ENCODE measurements around the gene EXPH5.

DNA sequence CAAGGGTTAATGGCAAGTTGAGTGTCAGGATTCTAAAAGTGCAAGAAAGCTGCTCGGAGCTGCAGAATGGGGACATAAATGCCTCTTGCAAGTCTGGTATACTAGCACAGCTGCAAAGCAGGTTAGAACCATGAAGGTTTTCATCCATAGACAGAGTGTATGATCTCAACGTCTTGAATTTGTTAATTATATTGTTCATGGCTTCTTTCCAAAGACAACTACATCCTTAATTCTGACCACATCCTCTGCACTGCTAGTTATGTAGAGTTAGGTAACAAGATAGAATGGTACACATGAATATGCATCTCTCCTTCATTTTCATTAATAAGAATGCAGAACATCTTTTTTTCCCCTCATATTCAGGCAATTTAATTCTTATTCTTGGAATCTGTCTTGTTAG is 34.2 kb downstream of the EXPH5 start:
- TF ChIP-seq POLR2A (IDR thresholded peaks at IDR 0.05; ENCODE audit: extremely low read depth, insufficient read length), result no peak
- TF ChIP-seq, protein P1, sequence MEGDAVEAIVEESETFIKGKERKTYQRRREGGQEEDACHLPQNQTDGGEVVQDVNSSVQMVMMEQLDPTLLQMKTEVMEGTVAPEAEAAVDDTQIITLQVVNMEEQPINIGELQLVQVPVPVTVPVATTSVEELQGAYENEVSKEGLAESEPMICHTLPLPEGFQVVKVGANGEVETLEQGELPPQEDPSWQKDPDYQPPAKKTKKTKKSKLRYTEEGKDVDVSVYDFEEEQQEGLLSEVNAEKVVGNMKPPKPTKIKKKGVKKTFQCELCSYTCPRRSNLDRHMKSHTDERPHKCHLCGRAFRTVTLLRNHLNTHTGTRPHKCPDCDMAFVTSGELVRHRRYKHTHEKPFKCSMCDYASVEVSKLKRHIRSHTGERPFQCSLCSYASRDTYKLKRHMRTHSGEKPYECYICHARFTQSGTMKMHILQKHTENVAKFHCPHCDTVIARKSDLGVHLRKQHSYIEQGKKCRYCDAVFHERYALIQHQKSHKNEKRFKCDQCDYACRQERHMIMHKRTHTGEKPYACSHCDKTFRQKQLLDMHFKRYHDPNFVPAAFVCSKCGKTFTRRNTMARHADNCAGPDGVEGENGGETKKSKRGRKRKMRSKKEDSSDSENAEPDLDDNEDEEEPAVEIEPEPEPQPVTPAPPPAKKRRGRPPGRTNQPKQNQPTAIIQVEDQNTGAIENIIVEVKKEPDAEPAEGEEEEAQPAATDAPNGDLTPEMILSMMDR (IDR thresholded peaks at IDR 0.05; ENCODE audit: low read depth, low read length), result no peak
